Effector memory CD4-positive, alpha-beta T cell (primary cell): ENCODE measurements around the gene MYO7B.

Experiments used
- DNase-seq, 3 donors: peaks; one replicate each; pipeline ENCODE4 v3.0.0-alpha.2; 2020
- H3K27ac ChIP-seq: 2 replicates; pipeline ENCODE4 v1.7.0; 2013; ENCODE audit warnings: mild to moderate bottlenecking, low read length, moderate library complexity; ENCODE audit not compliant: insufficient read depth, poor library complexity, severe bottlenecking
- H3K27me3 ChIP-seq: replicated peaks from 2 replicates; pipeline ENCODE4 v1.7.0; 2013; ENCODE audit warnings: mild to moderate bottlenecking, low read length; ENCODE audit not compliant: insufficient read depth, control insufficient read depth, poor library complexity, severe bottlenecking
- H3K36me3 ChIP-seq: 2 replicates; pipeline ENCODE4 v1.7.0; 2013; ENCODE audit warnings: mild to moderate bottlenecking, low read length, moderate library complexity; ENCODE audit not compliant: control insufficient read depth, insufficient read depth
- H3K4me1 ChIP-seq: 2 replicates; pipeline ENCODE4 v1.7.0; 2013; ENCODE audit warnings: low read length, mild to moderate bottlenecking; ENCODE audit not compliant: control insufficient read depth, insufficient read depth, poor library complexity, severe bottlenecking
- H3K4me3 ChIP-seq: 2 replicates; pipeline ENCODE4 v1.7.0; 2013; ENCODE audit warnings: low read length, low read depth, mild to moderate bottlenecking; ENCODE audit not compliant: insufficient read depth, poor library complexity, severe bottlenecking
- H3K9me3 ChIP-seq: 2 replicates; pipeline ENCODE4 v1.7.0; 2013; ENCODE audit warnings: mild to moderate bottlenecking, low read length, moderate library complexity; ENCODE audit not compliant: control insufficient read depth

Gene MYO7B

DNA sequence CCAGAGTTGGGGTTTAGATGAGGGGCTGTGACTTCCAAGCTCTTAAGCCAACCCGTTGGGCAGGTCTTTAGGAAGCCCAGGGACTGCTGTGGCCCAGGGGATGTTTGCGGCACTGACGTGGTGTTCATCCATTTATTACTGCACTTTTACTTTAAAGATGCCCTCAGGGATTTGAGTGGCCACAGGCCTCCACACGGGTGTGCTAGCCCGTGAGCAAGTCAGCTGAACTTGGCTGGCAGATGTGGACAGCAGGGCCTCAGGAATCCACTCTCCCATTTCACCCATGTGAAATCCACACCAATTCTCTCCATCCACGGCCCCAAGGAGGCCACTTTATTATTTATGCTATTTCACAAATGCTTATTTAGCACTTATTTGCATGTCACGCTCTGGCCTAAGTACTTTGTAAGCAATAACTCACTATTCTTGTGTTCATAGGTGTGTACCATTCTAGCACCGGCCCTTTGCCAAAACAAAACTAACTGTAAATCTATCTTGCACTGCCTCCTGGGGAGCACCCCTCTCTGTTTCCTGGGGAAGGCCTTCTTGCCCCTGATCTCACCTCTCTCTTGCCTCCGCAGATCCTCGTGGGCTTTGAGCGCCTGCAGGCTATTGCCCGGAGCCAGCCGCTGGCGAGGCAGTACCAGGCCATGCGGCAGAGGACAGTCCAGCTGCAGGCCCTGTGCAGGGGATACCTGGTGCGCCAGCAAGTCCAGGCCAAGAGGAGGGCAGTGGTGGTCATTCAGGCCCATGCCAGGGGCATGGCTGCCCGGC, 71.3 kb downstream of the MYO7B start:
- H3K27me3 ChIP-seq: no peaks in the 10 kb centered on the region
- no peaks in the 10 kb centered on the region for H3K4me1 ChIP-seq
- no peak for DNase-seq
- no peaks in the 10 kb centered on the region for H3K36me3 ChIP-seq
- no peaks in the 10 kb centered on the region for H3K9me3 ChIP-seq
- H3K4me3 ChIP-seq: no peak overlapping the region
- H3K27ac ChIP-seq: no peak overlapping the region

GRCh38 chr2:127607399-127607908, 72.0 kb downstream of the MYO7B start:
- Histone ChIP-seq H3K27ac (no peak overlapping the region), H3K4me3 (no peak overlapping the region), H3K9me3 (no peaks in the 10 kb centered on the region), H3K36me3 (no peaks in the 10 kb centered on the region), H3K4me1 (no peaks in the 10 kb centered on the region), H3K27me3 (no peaks in the 10 kb centered on the region)
- DNase-seq: no peak

GRCh38 chr2:127608061-127609030, 72.9 kb downstream of the MYO7B start:
- H3K27me3 ChIP-seq: no peaks in the 10 kb centered on the region
- no peak overlapping the region for H3K4me3 ChIP-seq
- DNase-seq: no peak
- no peak overlapping the region for H3K27ac ChIP-seq
- H3K9me3 ChIP-seq: no peaks in the 10 kb centered on the region
- no peaks in the 10 kb centered on the region for H3K4me1 ChIP-seq
- H3K36me3 ChIP-seq: no peaks in the 10 kb centered on the region

- Histone ChIP-seq H3K27me3 (no peaks in the 10 kb centered on the region), H3K4me3 (no peak overlapping the region), H3K9me3 (no peaks in the 10 kb centered on the region), H3K4me1 (no peaks in the 10 kb centered on the region), H3K36me3 (no peaks in the 10 kb centered on the region), H3K27ac (no peak overlapping the region)
- DNase-seq: no peak
Measured at GRCh38 chr2:127609031-127609751, 73.7 kb downstream of the MYO7B start.

- Histone ChIP-seq H3K27ac (no peak overlapping the region), H3K9me3 (no peaks in the 10 kb centered on the region), H3K4me3 (no peak overlapping the region), H3K36me3 (no peaks in the 10 kb centered on the region), H3K4me1 (no peaks in the 10 kb centered on the region), H3K27me3 (no peaks in the 10 kb centered on the region)
- no peak for DNase-seq
Measured at GRCh38 chr2:127609818-127610217, 74.3 kb downstream of the MYO7B start.

DNA sequence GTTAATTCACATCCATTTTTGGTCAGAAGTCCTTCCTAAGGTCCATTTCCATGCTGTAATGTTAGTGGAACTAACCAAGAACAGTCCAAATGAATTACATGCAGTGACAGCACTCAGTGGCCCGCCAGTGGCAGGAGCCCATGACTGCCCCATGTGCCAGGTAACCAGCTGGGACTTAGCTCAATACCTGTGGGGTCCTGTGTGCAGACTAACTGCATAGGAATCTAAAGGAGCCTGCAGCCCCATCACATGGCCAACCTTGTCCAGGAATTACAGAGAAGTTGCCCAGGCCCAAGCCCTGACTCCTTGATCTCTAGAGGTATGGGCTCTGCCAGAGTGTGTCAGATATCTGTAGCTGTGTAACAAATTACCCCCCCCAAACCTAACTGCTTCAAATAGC, 75.1 kb downstream of the MYO7B start:
- H3K4me3 ChIP-seq: no peak overlapping the region
- H3K27ac ChIP-seq: no peak overlapping the region
- H3K27me3 ChIP-seq: no peaks in the 10 kb centered on the region
- DNase-seq: no peak
- H3K36me3 ChIP-seq: no peaks in the 10 kb centered on the region
- no peaks in the 10 kb centered on the region for H3K4me1 ChIP-seq
- no peaks in the 10 kb centered on the region for H3K9me3 ChIP-seq

- no peak for DNase-seq
- no peaks in the 10 kb centered on the region for H3K27me3 ChIP-seq
- H3K4me3 ChIP-seq: no peak overlapping the region
- H3K36me3 ChIP-seq: no peaks in the 10 kb centered on the region
- H3K9me3 ChIP-seq: no peaks in the 10 kb centered on the region
- H3K27ac ChIP-seq: no peak overlapping the region
- no peaks in the 10 kb centered on the region for H3K4me1 ChIP-seq
Measured at GRCh38 chr2:127611076-127611925, 75.8 kb downstream of the MYO7B start.

DNA sequence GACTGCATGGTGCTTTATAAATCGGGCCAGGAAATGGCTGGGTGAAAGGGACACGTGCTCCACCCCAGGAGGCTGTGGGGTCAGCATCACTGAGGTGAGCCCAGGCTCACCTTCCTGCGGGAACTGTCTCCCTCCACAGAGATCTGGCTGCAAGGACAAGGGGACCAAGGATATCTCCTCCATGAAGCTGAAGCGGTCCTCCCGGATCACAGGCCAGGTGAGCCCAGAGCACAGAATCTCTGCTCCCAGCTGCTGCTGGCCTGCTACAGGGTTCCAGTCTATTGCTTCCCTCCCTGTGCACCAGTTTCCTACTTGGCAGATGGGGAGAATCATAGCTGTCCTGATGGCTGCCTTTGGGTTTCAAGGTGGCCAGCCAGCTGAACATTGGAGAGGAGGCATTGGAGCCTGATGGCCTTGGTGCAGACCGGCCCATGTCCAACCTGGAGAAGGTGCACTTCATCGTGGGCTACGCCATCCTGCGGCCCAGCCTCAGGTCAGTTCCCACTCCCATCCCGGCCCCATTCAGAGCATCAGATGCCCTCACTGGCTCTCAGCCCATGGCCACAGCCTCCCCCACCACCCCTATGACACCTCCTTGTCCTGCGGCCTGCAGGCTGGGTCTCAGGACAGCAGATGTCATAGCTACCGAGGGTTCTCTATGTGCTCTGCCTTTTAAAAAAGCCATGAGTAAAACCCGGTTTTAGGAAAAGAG, 76.8 kb downstream of the MYO7B start:
- no peaks in the 10 kb centered on the region for H3K4me1 ChIP-seq
- H3K36me3 ChIP-seq: no peaks in the 10 kb centered on the region
- DNase-seq: no peak

DNA sequence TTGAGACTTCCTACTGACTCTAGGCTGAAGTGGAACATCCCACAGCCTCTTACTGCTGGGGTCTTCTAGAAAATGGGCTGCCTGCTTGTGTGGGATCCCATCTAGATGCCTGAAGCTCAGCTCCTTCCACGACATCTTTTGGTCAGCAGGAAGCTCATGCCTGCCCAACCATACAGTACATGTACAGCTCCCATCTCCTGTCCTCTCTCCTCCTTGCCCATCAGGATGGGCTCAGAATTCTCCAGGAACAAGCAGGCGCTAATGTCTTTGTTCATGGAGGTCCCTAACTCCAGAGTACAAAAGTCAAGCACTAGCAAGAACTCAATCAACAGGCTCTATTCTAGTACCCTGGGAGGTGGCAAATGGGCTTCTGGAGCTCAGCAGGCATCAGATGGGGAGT, 78.8 kb downstream of the MYO7B start:
- Histone ChIP-seq H3K4me3 (no peak overlapping the region), H3K4me1 (no peaks in the 10 kb centered on the region), H3K9me3 (no peaks in the 10 kb centered on the region), H3K36me3 (no peaks in the 10 kb centered on the region), H3K27me3 (no peaks in the 10 kb centered on the region), H3K27ac (no peak overlapping the region)
- DNase-seq: no peak

More for the DNA sequence above, 76.8 kb downstream of the MYO7B start:
- H3K27me3 ChIP-seq: no peaks in the 10 kb centered on the region
- no peak overlapping the region for H3K4me3 ChIP-seq
- H3K9me3 ChIP-seq: no peaks in the 10 kb centered on the region
- H3K27ac ChIP-seq: no peak overlapping the region
